Neural cell (in vitro differentiated cells): ENCODE data around the gene TNFRSF17.

Experiments
- CTCF ChIP-seq: fragments of 450-650 bp; IDR thresholded peaks from 2 replicates; pipeline ENCODE4 v1.5.1; 2014; ENCODE audit warnings: antibody characterized with exemption, mild to moderate bottlenecking, moderate library complexity; ENCODE audit not compliant: poor library complexity, severe bottlenecking
- EZH2 ChIP-seq: fragments of 200-600, 300-800 bp; shearing (Covaris generic), sonication (generic); IDR thresholded peaks from 2 replicates; pipeline ENCODE4 v1.6.1; 2014; ENCODE audit warnings: antibody characterized with exemption, low read length, borderline replicate concordance, mild to moderate bottlenecking; ENCODE audit not compliant: insufficient read depth, poor library complexity, severe bottlenecking
- POLR2AphosphoS5 ChIP-seq: IDR thresholded peaks from 2 replicates; pipeline ENCODE4 v1.6.1; 2012
- RAD21 ChIP-seq: fragments of 450-650 bp; conservative IDR thresholded peaks from 2 replicates; pipeline ENCODE4 v1.6.1; 2014; ENCODE audit warnings: antibody characterized with exemption, mild to moderate bottlenecking, moderate library complexity
- REST ChIP-seq: IDR thresholded peaks from 2 replicates; pipeline ENCODE4 v1.6.1; 2012; ENCODE audit warnings: borderline replicate concordance
- TAF1 ChIP-seq: IDR thresholded peaks from 2 replicates; pipeline ENCODE4 v1.6.1; 2012; ENCODE audit warnings: low read depth

- no peak for TF ChIP-seq POLR2AphosphoS5
- TF ChIP-seq CTCF, result no peak
- no peak for TF ChIP-seq TAF1
- TF ChIP-seq EZH2, result no peak
- TF ChIP-seq RAD21, result no peak
- no peak for TF ChIP-seq REST
These were observed 48.3 kb upstream of the TNFRSF17 start for GRCh38 chr16:11916524-11917285.
